Type B pancreatic cell (in vitro differentiated cells): ENCODE data around the gene NUDT8. TPM values are rescaled to one million over a fixed set of nuclear protein-coding genes. Genes with fewer than 3 reads are reported as not detected.
A peak's percentile ranks its signal among the peaks of the same experiment; 100 is the strongest.

Experiments
- DNase-seq: peaks from one replicate; pipeline ENCODE4 v3.0.0; 2021; ENCODE audit warnings: mixed read lengths; ENCODE audit not compliant: unreplicated experiment; ENCODE audit errors: extremely low spot score
- H3K27ac Mint-ChIP-seq: 2 replicates; pipeline ENCODE4 v1.8.0; 2021; ENCODE audit warnings: mild to moderate bottlenecking, mixed read lengths
- H3K27me3 Mint-ChIP-seq: 2 replicates; pipeline ENCODE4 v1.8.0; 2021; ENCODE audit warnings: mixed read lengths
- H3K36me3 Mint-ChIP-seq: 2 replicates; pipeline ENCODE4 v1.8.0; 2021; ENCODE audit warnings: mixed read lengths
- H3K4me1 Mint-ChIP-seq: one replicate; pipeline ENCODE4 v1.8.0; 2021; ENCODE audit warnings: mixed read lengths; ENCODE audit not compliant: unreplicated experiment
- H3K4me3 Mint-ChIP-seq: 2 replicates; pipeline ENCODE4 v1.8.0; 2021; ENCODE audit warnings: mild to moderate bottlenecking, mixed read lengths
- H3K9me3 Mint-ChIP-seq: 2 replicates; pipeline ENCODE4 v1.8.0; 2021; ENCODE audit warnings: mixed read lengths
- total RNA-seq: library from RNA; stranded (reverse); gene quantifications from 2 replicates; pipeline ENCODE4 v1.2.1, GENCODE V29; 2021; ENCODE audit warnings: low replicate concordance
- TF ChIP-seq, protein P1 (sequence below): fragments of 200-600 bp; sonication (generic); conservative IDR thresholded peaks from 2 replicates; pipeline ENCODE4 v1.5.0; 2021; ENCODE audit warnings: antibody characterized with exemption, mild to moderate bottlenecking

Gene NUDT8
- total RNA-seq, 1 donor from 2014 or later: 10.3 TPM

DNA sequence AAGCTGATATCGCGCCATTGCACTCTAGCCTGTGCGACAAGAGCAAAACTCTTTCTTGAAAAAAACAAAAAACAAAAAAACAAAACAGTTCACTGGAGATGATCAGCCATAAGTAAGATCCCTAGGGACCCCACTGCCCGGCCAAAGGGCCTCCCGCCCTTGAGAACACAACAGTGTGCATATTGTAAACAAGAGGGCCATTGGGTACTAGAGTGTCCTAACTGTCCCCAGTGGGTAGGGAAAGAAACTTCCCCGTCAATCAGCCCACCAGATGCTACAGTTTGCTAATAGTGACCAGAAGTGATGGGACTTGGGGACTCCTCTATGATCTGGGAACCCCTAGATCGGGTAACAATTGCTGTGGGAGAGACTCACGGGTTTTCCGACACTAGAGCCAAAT lies 24.5 kb upstream of the NUDT8 start:
- H3K27ac Mint-ChIP-seq: no peak overlapping the region
- TF ChIP-seq, protein P1, sequence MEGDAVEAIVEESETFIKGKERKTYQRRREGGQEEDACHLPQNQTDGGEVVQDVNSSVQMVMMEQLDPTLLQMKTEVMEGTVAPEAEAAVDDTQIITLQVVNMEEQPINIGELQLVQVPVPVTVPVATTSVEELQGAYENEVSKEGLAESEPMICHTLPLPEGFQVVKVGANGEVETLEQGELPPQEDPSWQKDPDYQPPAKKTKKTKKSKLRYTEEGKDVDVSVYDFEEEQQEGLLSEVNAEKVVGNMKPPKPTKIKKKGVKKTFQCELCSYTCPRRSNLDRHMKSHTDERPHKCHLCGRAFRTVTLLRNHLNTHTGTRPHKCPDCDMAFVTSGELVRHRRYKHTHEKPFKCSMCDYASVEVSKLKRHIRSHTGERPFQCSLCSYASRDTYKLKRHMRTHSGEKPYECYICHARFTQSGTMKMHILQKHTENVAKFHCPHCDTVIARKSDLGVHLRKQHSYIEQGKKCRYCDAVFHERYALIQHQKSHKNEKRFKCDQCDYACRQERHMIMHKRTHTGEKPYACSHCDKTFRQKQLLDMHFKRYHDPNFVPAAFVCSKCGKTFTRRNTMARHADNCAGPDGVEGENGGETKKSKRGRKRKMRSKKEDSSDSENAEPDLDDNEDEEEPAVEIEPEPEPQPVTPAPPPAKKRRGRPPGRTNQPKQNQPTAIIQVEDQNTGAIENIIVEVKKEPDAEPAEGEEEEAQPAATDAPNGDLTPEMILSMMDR: no peak
- no peaks in the 10 kb centered on the region for H3K9me3 Mint-ChIP-seq
- H3K4me1 Mint-ChIP-seq: peaks cover 13% of the 10 kb centered on the region
- H3K36me3 Mint-ChIP-seq: no peaks in the 10 kb centered on the region
- no peak overlapping the region for H3K4me3 Mint-ChIP-seq
- no peak for DNase-seq
- no peaks in the 10 kb centered on the region for H3K27me3 Mint-ChIP-seq

DNA sequence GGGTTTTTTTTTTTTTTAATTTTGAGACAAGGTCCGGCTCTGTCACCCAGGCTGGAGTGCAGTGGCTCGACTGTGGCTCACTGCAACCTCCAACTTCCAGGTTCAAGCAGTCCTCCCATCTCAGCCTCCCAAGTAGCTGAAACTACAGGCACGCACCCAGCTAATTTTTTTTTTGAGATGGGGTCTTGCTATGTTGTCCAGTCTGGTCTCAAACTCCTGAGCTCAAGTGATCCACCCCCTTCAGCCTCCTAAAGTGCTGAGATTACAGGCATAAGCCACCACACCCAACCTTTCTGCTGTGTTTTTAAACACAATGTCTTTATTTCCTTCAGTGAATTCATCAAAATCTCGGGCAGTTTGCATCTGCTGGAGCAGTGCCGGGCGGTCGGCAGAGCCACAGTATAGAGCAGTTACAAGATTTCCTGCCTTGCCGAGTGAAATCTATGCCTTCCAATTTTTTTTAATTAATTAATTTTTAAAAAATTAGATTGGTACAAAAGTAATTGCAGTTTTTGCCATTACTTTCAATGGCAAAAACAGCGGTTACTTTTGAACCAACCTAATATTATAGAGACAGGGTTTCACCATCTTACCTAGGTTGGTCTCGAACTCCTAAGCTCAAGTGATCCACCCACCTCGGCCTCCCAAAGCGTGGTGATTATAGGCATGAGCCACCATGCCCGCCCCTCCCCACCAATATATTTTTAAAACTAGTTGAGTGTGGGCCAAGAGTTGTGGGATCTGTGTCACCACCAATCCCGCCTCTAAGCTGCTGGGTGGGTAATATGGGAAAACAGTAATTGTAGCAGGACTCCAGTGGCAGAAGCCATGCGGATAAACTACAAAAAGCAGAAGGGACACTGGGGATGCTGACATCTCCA lies 23.5 kb upstream of the NUDT8 start:
- peaks cover 13% of the 10 kb centered on the region for H3K4me1 Mint-ChIP-seq
- TF ChIP-seq, protein P1: no peak
- H3K27ac Mint-ChIP-seq: peak overlapping the region; percentile 82
- H3K27me3 Mint-ChIP-seq: no peaks in the 10 kb centered on the region
- no peak for DNase-seq
- H3K9me3 Mint-ChIP-seq: no peaks in the 10 kb centered on the region
- H3K4me3 Mint-ChIP-seq: no peak overlapping the region
- no peaks in the 10 kb centered on the region for H3K36me3 Mint-ChIP-seq

DNA sequence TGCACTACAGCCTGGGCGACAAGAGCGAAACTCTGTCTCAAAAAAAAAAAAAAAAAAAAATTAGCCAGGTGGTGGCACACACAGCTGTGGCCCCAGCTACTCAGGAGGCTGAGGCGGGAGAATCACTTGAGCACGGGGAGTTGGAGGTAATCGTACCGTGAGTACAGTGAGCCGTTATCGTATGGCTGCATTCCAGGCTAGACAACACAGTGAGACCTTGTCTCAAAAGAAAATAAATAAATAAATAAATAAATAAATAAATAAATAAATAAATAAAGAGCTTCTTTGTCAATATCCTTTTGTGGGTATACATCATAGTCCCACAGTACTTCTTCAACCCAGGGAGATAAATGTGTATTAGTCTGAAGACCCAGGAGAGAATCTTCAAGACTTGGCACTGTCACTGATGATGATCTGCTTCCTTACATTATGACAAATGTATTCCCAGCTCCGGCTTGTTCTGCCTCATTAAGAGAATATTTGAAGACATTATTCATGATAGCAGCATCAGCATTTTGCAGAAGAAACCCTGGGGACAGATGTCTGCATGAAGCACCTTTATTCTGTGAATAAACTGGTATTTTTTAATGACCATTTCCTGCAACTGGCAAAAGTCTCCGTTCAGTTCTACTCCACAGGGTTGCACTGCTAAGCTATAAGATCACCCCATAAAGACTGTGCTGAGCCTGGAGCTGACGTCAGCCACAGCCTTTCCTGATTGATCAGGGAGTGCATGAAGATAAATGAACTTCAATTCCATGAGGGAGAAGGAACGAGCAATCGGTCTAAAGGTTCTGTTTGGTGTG lies 22.4 kb upstream of the NUDT8 start:
- Mint-ChIP-seq H3K4me3 (peak overlapping the region; percentile 33), H3K27me3 (peaks cover 3% of the 10 kb centered on the region), H3K9me3 (no peaks in the 10 kb centered on the region), H3K27ac (peak overlapping the region; percentile 82), H3K4me1 (peaks cover 13% of the 10 kb centered on the region), H3K36me3 (no peaks in the 10 kb centered on the region)
- TF ChIP-seq, protein P1: no peak
- DNase-seq: no peak

DNA sequence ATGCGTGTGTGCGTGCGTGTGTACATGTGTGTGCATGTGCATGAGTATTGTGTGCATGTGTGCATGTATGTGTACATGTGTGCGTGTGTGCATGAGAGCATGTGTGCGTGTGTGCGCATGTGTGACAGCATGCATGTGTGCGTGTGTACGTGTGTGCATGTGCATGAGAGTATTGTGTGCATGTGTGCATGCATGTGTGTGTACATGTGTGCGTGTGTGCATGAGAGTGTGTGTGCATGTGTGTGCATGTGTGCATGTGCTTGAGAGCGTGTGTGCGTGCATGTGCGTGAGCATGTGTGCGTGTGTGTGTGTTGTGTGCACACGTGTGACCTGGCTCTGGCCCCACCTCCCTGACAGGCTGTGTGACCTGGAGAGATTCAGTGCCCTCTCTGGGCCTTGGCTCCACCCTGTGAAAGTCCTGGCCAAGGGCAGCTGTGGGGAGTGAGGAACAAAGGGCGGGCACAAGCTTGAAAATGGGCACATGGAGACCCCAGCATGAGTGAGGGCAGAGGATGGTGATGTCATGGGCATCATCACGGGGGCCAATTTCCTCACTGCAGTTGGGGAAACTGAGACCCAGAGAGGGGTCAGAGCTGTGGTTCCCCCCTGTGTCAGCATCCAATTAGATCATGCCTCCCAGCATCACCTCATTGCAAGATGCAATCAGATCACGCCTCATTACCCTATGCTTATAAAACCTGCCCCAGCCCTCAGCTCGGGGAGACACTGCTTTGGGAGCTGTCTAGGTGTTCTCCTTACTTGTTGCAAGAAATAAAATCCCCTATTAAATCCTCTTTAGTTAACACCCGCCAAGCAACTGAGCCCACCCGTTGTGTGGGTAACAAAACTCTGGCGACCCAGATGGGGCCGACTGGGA lies 20.1 kb upstream of the NUDT8 start:
- TF ChIP-seq, protein P1: no peak

More for the DNA sequence above, 20.1 kb upstream of the NUDT8 start:
- Mint-ChIP-seq H3K4me1 (peaks cover 13% of the 10 kb centered on the region), H3K36me3 (no peaks in the 10 kb centered on the region), H3K4me3 (no peak overlapping the region), H3K27me3 (peaks cover 3% of the 10 kb centered on the region), H3K9me3 (no peaks in the 10 kb centered on the region), H3K27ac (no peak overlapping the region)
- DNase-seq: no peak
